Pancreas (tissue), 10 donors: ENCODE results near the gene FAM111A. TPM values are rescaled to one million over a fixed set of nuclear protein-coding genes. Genes with fewer than 3 reads are reported as not detected.

Experiments
- ATAC-seq, 4 donors: fragments of 200-7000 bp; cut with Tn5 transposase; one replicate each; pipeline versions ENCODE4 v1.8.0 to v1.9.1; 2020; ENCODE audit warnings: mild to moderate bottlenecking in 4 of 4, moderate library complexity in 4 of 4
- DNase-seq, 6 donors: peaks; one replicate each; pipeline ENCODE4 v3.0.0-alpha.2; 2020
- FAIRE-seq: peaks from 2 replicates; lab custom pipeline; 2012; peaks lifted over from hg19 to GRCh38; lab: Jason Lieb, UNC
- H3K27ac ChIP-seq, 4 donors: fragments of 200-600 bp; sonication (generic); 1 replicate in 3 of 4; 2 replicates in 1 of 4; pipeline versions ENCODE4 v1.5.0 to v1.8.0; 2020
- H3K27me3 ChIP-seq, 4 donors: fragments of 200-600 bp; one replicate each; pipeline ENCODE4 v1.8.0; 2021
- H3K36me3 ChIP-seq, 3 donors: fragments of 200-600 bp; sonication (generic) in 1 of 3; one replicate each; pipeline versions ENCODE4 v1.5.0 to v1.8.0; 2020 to 2021
- H3K4me1 ChIP-seq, 3 donors: fragments of 200-600 bp; one replicate each; pipeline ENCODE4 v1.8.0; 2021
- H3K4me3 ChIP-seq, 4 donors: fragments of 200-600 bp; sonication (generic) in 2 of 4; one replicate each; pipeline versions ENCODE4 v1.5.0 to v1.8.0; 2020 to 2021
- H3K9me3 ChIP-seq, 4 donors: fragments of 200-600 bp; one replicate each; pipeline ENCODE4 v1.8.0; 2021
- CTCF ChIP-seq, 4 donors: fragments of 200-600 bp; sonication (generic) in 3 of 4; IDR thresholded peaks; one replicate each; pipeline versions ENCODE4 v1.5.0 to v1.8.0; 2021; ENCODE audit warnings: antibody characterized with exemption in 4 of 4
- WGBS, 2 donors: extraction: QIAGEN DNeasy Blood & Tissue Kit; methylation state at CpG; one replicate each; pipeline ENCODE4 v1.1.7; 2013; 5-methylcytosine and 5-hydroxymethylcytosine counted together
- intact Hi-C, 3 donors: fragments of 100-400 bp; cut with DNase I; formaldehyde crosslinking; loops; one replicate each; pipeline versions ENCODE4 v1.11.1 to v1.14.2; 2022
- polyA plus RNA-seq, 2 donors: library from polyadenylated mRNA; stranded (reverse); fragments of 200-250 nt; gene quantifications; one replicate each; pipeline ENCODE4 v1.2.3, GENCODE V29; 2013
- total RNA-seq, 6 donors: library from RNA; stranded (reverse); fragmentation: NEBNext Ultra II Directional in 4 of 6; extraction: Animal tissue kit (Norgen Biotek cat#: 25700) in 4 of 6; gene quantifications; one replicate each; pipeline versions ENCODE4 v1.2.1 to v1.2.4, GENCODE V29; 2021 to 2023
- donor health status: healthy with polysubstance abuse.
- donor health status: DM: no; HTN: no; CAD: no; lungs with moderate emphysema.
- donor health status: DM: no; HTN: no; CAD: no.
- donor health status: control.
- donor health status: control.
- donor health status: Bipolar disorder and iron deficiency.
- donor health status: DM: yes; HTN: yes; CAD: no.
- donor health status: DM: no; HTN: no; CAD: no.
- donor health status: DM: no; HTN: no; CAD: no.
- donor health status: DM: yes; HTN: yes; CAD: no.

The FAM111A gene
- total and polyA plus RNA-seq, 8 donors = 3.9 to 25.1 (median 9.9) TPM

- DNase-seq = peak; percentile 91 to 97 (median 96)
- TF ChIP-seq CTCF (IDR thresholded peaks at IDR 0.05) = peak; percentile 69 to 89 (median 86)
- H3K27me3 ChIP-seq = no peaks in the 10 kb centered on the region
- WGBS, 2 donors = 0 to 1% methylated on average over 60 to 64 of the region's 64 CpGs
- ATAC-seq = peak; percentile 90 to 94 (median 91)
- H3K27ac ChIP-seq = peak within 1 kb of the TSS; percentile 53 to 76 (median 63)
- no peaks in the 10 kb centered on the region for H3K4me1 ChIP-seq
- no peaks in the 10 kb centered on the region for H3K9me3 ChIP-seq
- H3K4me3 ChIP-seq = peak within 1 kb of the TSS; percentile 54 to 77 (median 68)
- intact Hi-C loops = loop anchor here in 2 of 3 donors (5.0 to 10.0 kb wide), 3 partner anchors 36 to 253 kb away; partner anchors contain the start of gene OR5A2 (in 1 of the 2)
- FAIRE-seq = no peak
- H3K36me3 ChIP-seq = no peaks in the 10 kb centered on the region
These were observed 29.1 kb downstream of the FAM111A start, which contains the start of gene DTX4 for GRCh38 chr11:59171508-59172322. TSS of gene DTX4 (plus strand) at chr11:59172132. CDS start at chr11:59172596, 464 bp downstream.

GRCh38 chr11:59172345-59173079 is 29.9 kb downstream of the FAM111A start:
- DNase-seq = peak; percentile 31 to 81 (median 42)
- H3K27me3 ChIP-seq = no peaks in the 10 kb centered on the region
- no peaks in the 10 kb centered on the region for H3K36me3 ChIP-seq
- FAIRE-seq = no peak
- peak; percentile 2 to 43 (median 12) for ATAC-seq
- H3K4me3 ChIP-seq = peak overlapping the region; percentile 54 to 77 (median 68)
- no peaks in the 10 kb centered on the region for H3K9me3 ChIP-seq
- H3K4me1 ChIP-seq = no peaks in the 10 kb centered on the region
- no peak for TF ChIP-seq CTCF (IDR thresholded peaks at IDR 0.05)
- intact Hi-C loops = loop anchor here in 2 of 3 donors (5.0 to 10.0 kb wide), 3 partner anchors 35 to 252 kb away; partner anchors contain the start of gene OR5A2 (in 1 of the 2)
- WGBS, 2 donors = 0 to 1% methylated on average over 33 to 70 of the region's 70 CpGs
- H3K27ac ChIP-seq = peak overlapping the region; percentile 53 to 76 (median 63)

DNA sequence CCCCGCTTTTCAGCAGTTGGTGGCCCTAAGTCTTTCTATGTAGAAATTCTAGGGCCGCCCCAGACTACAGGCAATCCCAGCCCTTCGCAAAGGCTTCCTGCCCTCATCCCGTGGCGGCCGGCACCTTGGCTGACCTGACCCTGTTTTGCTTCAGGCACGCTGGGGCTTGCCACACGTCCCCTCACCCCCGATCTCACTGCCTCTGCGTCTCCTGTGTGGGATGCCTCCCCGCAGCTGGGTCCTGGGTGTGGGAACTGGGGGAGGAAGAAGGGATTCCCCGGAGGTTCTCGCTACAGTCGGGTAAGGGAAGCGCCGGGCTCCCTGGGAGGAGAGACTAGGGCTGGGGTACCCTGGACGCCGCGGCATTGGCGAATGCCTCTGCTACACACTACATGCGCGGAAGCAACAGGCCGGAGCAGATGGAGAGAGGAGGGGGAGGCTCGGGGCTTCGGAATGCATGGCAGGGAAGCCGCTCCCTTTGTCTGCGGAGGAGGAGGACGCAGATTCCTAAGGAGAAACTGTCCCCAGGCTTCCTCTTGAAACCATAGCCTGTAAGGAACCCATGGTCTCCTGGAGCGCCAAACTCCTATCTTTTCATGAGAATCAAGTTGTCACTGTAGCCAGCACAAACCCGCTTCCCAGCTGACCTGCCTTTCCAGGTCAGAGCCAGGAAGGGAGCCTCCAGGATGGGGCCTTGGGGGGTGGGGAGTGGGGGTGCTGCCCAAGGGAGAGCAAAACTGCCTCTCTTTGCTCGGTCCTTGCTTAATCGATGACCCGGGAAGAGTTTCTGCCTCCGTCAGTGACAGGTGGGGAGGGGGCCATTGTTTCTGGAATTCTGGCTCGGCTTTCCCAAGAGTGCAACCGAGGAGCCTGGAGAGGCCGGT is 30.7 kb downstream of the FAM111A start:
- WGBS, 2 donors = 23 to 24% methylated on average over 37 of the region's 37 CpGs
- TF ChIP-seq CTCF (IDR thresholded peaks at IDR 0.05) = no peak
- FAIRE-seq = no peak
- intact Hi-C loops = loop anchor here in 2 of 3 donors (5.0 to 10.0 kb wide), 3 partner anchors 34 to 251 kb away; partner anchors contain the start of gene OR5A2 (in 1 of the 2)
- Histone ChIP-seq H3K27me3 (no peaks in the 10 kb centered on the region), H3K9me3 (no peaks in the 10 kb centered on the region), H3K27ac (peak overlapping the region; percentile 53 to 76 (median 63)), H3K4me1 (no peaks in the 10 kb centered on the region), H3K4me3 (peak overlapping the region; percentile 54 to 77 (median 68)), H3K36me3 (no peaks in the 10 kb centered on the region)
- peak in 2 of 4 donors; percentile 4 for ATAC-seq
- peak in 4 of 6 donors; percentile 27 to 78 (median 50) for DNase-seq

- TF ChIP-seq CTCF (IDR thresholded peaks at IDR 0.05) = no peak
- Histone ChIP-seq H3K4me3 (peak overlapping the region in 3 of 4 donors; percentile 54 to 77 (median 75)), H3K4me1 (no peaks in the 10 kb centered on the region), H3K27ac (peak overlapping the region; percentile 53 to 76 (median 63)), H3K27me3 (no peaks in the 10 kb centered on the region), H3K36me3 (no peaks in the 10 kb centered on the region), H3K9me3 (no peaks in the 10 kb centered on the region)
- FAIRE-seq = no peak
- WGBS, 2 donors = 33 to 37% methylated on average over 7 of the region's 7 CpGs
- intact Hi-C loops = loop anchor here in 2 of 3 donors (5.0 to 10.0 kb wide), 3 partner anchors 33 to 251 kb away; partner anchors contain the start of gene OR5A2 (in 1 of the 2)
- peak; percentile 38 to 61 (median 56) for ATAC-seq
- DNase-seq = peak in 4 of 6 donors; percentile 56 to 71 (median 66)
These were observed 31.5 kb downstream of the FAM111A start for GRCh38 chr11:59173964-59174663.
